Tibial nerve (tissue), 3 donors: ENCODE data around the gene C16orf95.

Experiments used
- POLR2A ChIP-seq, 2 donors: fragments of 450-650 bp; IDR thresholded peaks; one replicate each; pipeline ENCODE4 v1.6.1; 2017; ENCODE audit warnings: antibody characterized with exemption in 2 of 2, mild to moderate bottlenecking in 2 of 2, moderate library complexity in 2 of 2
- TF ChIP-seq, protein P1 (sequence below), 5 experiments: fragments of 200-600 bp in 3 of 5; fragments of 450-650 bp in 2 of 5; sonication (generic) in 3 of 5; IDR thresholded peaks; one replicate each; pipeline ENCODE4 v1.5.1; 2016 to 2019; ENCODE audit warnings: antibody characterized with exemption in 5 of 5, mild to moderate bottlenecking in 3 of 5, moderate library complexity in 2 of 5

DNA sequence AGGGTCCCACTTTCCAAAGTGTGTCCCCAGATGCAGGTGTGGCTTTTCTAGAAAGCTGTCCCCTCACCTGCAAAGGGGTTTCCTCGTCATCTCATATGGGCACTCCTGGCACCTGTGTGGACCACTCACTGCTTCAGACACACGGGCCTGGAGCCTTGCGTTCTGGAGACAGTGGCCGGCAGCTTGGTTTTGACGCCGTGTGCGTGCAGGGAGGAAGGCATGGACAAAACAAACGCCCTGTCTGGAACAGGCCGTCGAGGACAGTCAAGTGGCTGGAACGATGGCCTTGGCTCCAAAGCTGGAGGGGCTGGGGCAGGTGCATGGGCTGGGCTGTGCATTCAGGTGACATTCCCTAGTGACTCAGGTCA, 13.0 kb upstream of the C16orf95 start:
- TF ChIP-seq, protein P1, sequence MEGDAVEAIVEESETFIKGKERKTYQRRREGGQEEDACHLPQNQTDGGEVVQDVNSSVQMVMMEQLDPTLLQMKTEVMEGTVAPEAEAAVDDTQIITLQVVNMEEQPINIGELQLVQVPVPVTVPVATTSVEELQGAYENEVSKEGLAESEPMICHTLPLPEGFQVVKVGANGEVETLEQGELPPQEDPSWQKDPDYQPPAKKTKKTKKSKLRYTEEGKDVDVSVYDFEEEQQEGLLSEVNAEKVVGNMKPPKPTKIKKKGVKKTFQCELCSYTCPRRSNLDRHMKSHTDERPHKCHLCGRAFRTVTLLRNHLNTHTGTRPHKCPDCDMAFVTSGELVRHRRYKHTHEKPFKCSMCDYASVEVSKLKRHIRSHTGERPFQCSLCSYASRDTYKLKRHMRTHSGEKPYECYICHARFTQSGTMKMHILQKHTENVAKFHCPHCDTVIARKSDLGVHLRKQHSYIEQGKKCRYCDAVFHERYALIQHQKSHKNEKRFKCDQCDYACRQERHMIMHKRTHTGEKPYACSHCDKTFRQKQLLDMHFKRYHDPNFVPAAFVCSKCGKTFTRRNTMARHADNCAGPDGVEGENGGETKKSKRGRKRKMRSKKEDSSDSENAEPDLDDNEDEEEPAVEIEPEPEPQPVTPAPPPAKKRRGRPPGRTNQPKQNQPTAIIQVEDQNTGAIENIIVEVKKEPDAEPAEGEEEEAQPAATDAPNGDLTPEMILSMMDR (IDR thresholded peaks at IDR 0.05): no peak
- TF ChIP-seq POLR2A (IDR thresholded peaks at IDR 0.05): no peak
